Measurements from ENCODE around the gene CCDC88C. TPM values are rescaled to one million over a fixed set of nuclear protein-coding genes. Genes with fewer than 3 reads are reported as not detected.
"Not testable (repeated sequence)": the region's sequence is repeated elsewhere in the genome, so short reads cannot be mapped to it uniquely, and the experiment has no call there.

Gene CCDC88C
- total RNA-seq, 4 donors from 2014 or later: 1.1 to 2.7 (median 2.1) TPM

DNA sequence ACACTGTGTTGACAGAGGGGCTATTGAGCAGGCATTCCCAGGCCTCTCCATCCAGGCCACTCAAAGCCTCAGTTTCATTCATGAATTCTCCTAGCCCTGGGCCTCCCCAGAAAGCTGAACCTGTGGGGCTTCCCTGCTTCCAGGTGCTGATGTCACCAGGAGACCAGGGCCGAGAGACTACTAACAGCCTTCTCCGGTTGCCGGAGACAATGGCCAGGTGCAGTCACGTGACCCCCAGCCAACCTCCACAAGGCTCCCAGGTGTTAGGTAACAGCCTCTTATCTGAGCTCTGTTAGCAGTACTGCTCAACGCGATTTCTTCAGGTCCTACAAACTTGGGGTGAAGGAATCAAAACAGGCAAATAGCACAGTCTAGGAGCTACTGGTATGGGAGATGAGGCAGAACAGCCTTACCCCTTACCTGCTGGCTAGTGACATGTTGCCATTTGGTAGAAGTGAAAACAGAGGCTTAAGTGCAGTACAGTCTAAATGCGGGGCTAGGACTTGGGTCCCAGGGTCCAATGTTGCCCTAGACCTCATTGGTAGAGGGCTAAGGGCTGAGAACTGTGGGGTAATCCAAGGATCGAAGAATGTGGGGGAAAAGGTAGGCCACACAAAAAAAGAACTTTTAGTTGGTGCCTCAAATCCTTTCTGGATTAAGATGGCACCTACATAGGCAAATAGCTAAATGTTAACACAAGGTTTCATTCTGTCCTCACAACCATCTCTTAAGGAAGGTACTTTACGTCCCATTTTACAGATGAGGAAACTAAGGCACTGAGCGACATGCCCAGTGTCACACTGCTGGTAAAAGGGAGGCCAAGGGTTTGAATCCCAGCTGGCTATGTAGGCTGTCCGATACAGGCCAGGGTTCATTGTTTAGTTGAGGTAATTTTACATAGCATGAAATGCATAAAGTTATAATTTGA lies 3.8 kb downstream of the CCDC88C start:
- Histone ChIP-seq H3K27ac (no peak overlapping the region), H3K4me1 (peaks cover 5 to 12% of the 10 kb centered on the region in 2 donors)
- intact Hi-C loops (cut with DNase I; ENCODE audit: low total_unique reads): no loop called here

GRCh38 chr14:91412939-91413338 lies 4.7 kb downstream of the CCDC88C start:
- Histone ChIP-seq H3K4me3 (no peak overlapping the region), H3K4me1 (peaks cover 0 to 4% of the 10 kb centered on the region in 2 donors), H3K27ac (no peak overlapping the region), H3K27me3 (peaks cover 6 to 10% (median 6%) of the 10 kb centered on the region in 3 donors), H3K36me3 (no peaks in the 10 kb centered on the region), H3K9me3 (no peaks in the 10 kb centered on the region)
- intact Hi-C loops (cut with DNase I; ENCODE audit: low total_unique reads): no loop called here
- DNase-seq (no peak), ATAC-seq (no peak)
- in situ Hi-C loops (cut with MboI; ENCODE audit: low sequenced_read_pairs in 4 of 4): loop anchor here in 2 of 4 donors (10.0 kb wide), 1 partner anchor 88 kb away; no protein-coding TSS in a partner anchor
- TF ChIP-seq, protein P1, sequence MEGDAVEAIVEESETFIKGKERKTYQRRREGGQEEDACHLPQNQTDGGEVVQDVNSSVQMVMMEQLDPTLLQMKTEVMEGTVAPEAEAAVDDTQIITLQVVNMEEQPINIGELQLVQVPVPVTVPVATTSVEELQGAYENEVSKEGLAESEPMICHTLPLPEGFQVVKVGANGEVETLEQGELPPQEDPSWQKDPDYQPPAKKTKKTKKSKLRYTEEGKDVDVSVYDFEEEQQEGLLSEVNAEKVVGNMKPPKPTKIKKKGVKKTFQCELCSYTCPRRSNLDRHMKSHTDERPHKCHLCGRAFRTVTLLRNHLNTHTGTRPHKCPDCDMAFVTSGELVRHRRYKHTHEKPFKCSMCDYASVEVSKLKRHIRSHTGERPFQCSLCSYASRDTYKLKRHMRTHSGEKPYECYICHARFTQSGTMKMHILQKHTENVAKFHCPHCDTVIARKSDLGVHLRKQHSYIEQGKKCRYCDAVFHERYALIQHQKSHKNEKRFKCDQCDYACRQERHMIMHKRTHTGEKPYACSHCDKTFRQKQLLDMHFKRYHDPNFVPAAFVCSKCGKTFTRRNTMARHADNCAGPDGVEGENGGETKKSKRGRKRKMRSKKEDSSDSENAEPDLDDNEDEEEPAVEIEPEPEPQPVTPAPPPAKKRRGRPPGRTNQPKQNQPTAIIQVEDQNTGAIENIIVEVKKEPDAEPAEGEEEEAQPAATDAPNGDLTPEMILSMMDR (IDR thresholded peaks at IDR 0.05 in 4 of 5, conservative IDR thresholded peaks at IDR 0.05 in 1 of 5): no peak

More for the DNA sequence above, 3.8 kb downstream of the CCDC88C start:
- DNase-seq (no peak), ATAC-seq (no peak)
- no peak for TF ChIP-seq POLR2A (IDR thresholded peaks at IDR 0.05)
- TF ChIP-seq, protein P1 (IDR thresholded peaks at IDR 0.05 in 4 of 5, conservative IDR thresholded peaks at IDR 0.05 in 1 of 5): no peak
- in situ Hi-C loops (cut with MboI; ENCODE audit: low sequenced_read_pairs in 4 of 4): loop anchor here in 2 of 4 donors (10.0 kb wide), 1 partner anchor 89 kb away; no protein-coding TSS in a partner anchor
- peaks cover 11 to 16% (median 14%) of the 10 kb centered on the region in 3 donors for H3K27me3 ChIP-seq
- no peaks in the 10 kb centered on the region for H3K9me3 ChIP-seq
- H3K4me3 ChIP-seq: no peak overlapping the region
- H3K36me3 ChIP-seq: no peaks in the 10 kb centered on the region

DNA sequence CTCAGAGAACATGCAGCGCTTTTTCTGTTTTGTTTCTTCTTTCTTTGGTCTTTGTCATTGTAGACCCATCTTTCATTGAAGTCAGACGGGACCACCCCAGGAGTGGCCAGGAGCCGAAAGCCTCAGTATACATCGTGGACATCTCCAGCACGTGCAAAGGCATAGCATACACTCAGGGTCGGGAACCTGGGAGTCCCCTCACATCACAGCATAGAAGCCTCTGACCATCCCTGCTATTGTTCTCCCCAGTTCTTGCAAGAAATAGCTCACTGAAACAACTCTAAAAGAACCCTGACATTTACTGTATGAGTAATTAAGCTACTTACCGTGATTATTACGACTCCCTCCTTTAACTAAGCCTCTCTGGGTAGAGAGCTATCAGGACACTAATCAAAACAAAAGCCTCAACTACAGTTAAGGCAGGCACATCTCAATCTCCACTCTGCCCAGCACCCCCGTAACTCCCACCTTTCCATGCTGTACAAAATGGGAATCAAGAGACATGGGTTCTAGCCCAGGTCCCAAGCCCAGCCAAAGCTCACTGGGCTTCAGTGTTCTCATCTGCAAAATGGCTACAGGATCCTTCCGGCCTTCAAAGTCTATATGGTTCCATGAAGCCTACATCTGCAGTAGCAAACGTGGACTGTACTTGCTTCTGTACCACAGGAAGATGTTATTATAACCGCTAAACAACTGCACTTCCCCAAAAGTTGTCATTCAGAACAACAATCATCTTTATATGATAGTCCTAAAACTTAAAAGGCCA lies 6.7 kb downstream of the CCDC88C start:
- H3K27me3 ChIP-seq: no peaks in the 10 kb centered on the region
- DNase-seq (no peak), ATAC-seq (no peak)
- H3K4me1 ChIP-seq: no peaks in the 10 kb centered on the region
- no peak overlapping the region for H3K27ac ChIP-seq
- intact Hi-C loops (cut with DNase I; ENCODE audit: low total_unique reads): no loop called here
- in situ Hi-C loops (cut with MboI; ENCODE audit: low sequenced_read_pairs in 4 of 4): loop anchor here in 2 of 4 donors (10.0 kb wide), 1 partner anchor 86 kb away; no protein-coding TSS in a partner anchor
- TF ChIP-seq, protein P1 (IDR thresholded peaks at IDR 0.05 in 4 of 5, conservative IDR thresholded peaks at IDR 0.05 in 1 of 5): no peak
- TF ChIP-seq POLR2A (IDR thresholded peaks at IDR 0.05): no peak
- no peak overlapping the region for H3K4me3 ChIP-seq
- H3K36me3 ChIP-seq: no peaks in the 10 kb centered on the region
- H3K9me3 ChIP-seq: no peaks in the 10 kb centered on the region

- H3K9me3 ChIP-seq: no peaks in the 10 kb centered on the region
- in situ Hi-C loops (cut with MboI; ENCODE audit: low sequenced_read_pairs in 4 of 4): loop anchor here in 2 of 4 donors (10.0 kb wide), 1 partner anchor 85 kb away; no protein-coding TSS in a partner anchor
- no peak overlapping the region for H3K27ac ChIP-seq
- intact Hi-C loops (cut with DNase I; ENCODE audit: low total_unique reads): no loop called here
- DNase-seq (no peak), ATAC-seq (no peak)
- H3K4me1 ChIP-seq: no peaks in the 10 kb centered on the region
- H3K27me3 ChIP-seq: no peaks in the 10 kb centered on the region
- TF ChIP-seq, protein P1 (IDR thresholded peaks at IDR 0.05 in 4 of 5, conservative IDR thresholded peaks at IDR 0.05 in 1 of 5): no peak
- TF ChIP-seq POLR2A (IDR thresholded peaks at IDR 0.05): no peak
- H3K4me3 ChIP-seq: no peak overlapping the region
- H3K36me3 ChIP-seq: no peaks in the 10 kb centered on the region
Observed at GRCh38 chr14:91409928-91410718, 7.5 kb downstream of the CCDC88C start.

- intact Hi-C loops (cut with DNase I; ENCODE audit: low total_unique reads); H3K4me3 ChIP-seq; ATAC-seq; H3K36me3 ChIP-seq; H3K4me1 ChIP-seq; H3K9me3 ChIP-seq; in situ Hi-C loops (cut with MboI; ENCODE audit: low sequenced_read_pairs in 4 of 4); DNase-seq; H3K27me3 ChIP-seq; H3K27ac ChIP-seq: not testable (repeated sequence)
Observed at GRCh38 chr14:91409240-91409639, 8.4 kb downstream of the CCDC88C start.
